Tibial nerve (tissue), 4 donors: ENCODE data around the gene KRTAP20-3.

Experiments used
- CTCF ChIP-seq, 5 experiments: fragments of 200-600 bp in 3 of 5; fragments of 450-650 bp in 2 of 5; sonication (generic) in 3 of 5; IDR thresholded peaks; one replicate each; pipeline ENCODE4 v1.5.1; 2016 to 2019; ENCODE audit warnings: antibody characterized with exemption in 5 of 5, mild to moderate bottlenecking in 3 of 5, moderate library complexity in 2 of 5
- EP300 ChIP-seq, 2 donors: sonication (generic); formaldehyde crosslinking; IDR thresholded peaks; one replicate each; pipeline ENCODE4 v1.6.1; 2017; ENCODE audit warnings: antibody characterized with exemption in 2 of 2, mild to moderate bottlenecking in 1 of 2
- POLR2A ChIP-seq, 2 donors: fragments of 450-650 bp; IDR thresholded peaks; one replicate each; pipeline ENCODE4 v1.6.1; 2017; ENCODE audit warnings: antibody characterized with exemption in 2 of 2, mild to moderate bottlenecking in 2 of 2, moderate library complexity in 2 of 2

- no peak for TF ChIP-seq CTCF (IDR thresholded peaks at IDR 0.05)
- TF ChIP-seq POLR2A (IDR thresholded peaks at IDR 0.05) = no peak
- no peak for TF ChIP-seq EP300 (IDR thresholded peaks at IDR 0.05)
Observed at GRCh38 chr21:30652891-30653290, 10.2 kb downstream of the KRTAP20-3 start.
